NK-92 treated with Interleukin-12 subunit alpha and Interleukin-12 subunit beta, amount 100 ng/mL, for 24 hours (cell line): ENCODE measurements around the gene ELF5.
A peak's percentile ranks its signal among the peaks of the same experiment; 100 is the strongest.

ENCODE experiments used
- DNase-seq: peaks from one replicate; lab custom pipeline; 2025; lab: John Stamatoyannopoulos, UW

ELF5 gene

DNA sequence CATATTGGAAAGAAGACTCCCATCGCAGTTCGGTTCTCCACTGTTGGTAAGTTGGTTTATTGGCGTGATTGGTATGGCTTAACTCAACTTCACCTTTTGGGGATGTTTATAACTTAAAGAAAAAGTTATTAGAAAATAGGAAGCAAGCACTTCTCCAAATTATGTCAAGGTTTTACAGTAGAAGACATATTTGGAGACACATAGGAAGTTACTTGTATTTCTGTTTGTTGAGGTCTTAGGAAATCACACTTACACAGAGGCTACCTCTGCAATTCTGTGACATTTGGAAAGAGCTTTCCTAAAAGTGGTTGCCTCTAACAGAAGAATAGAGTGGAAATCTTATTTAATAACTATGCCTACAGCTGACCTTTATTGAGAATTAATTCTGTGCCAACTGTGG, 62.5 kb downstream of the ELF5 start:
- DNase-seq = no peak

DNA sequence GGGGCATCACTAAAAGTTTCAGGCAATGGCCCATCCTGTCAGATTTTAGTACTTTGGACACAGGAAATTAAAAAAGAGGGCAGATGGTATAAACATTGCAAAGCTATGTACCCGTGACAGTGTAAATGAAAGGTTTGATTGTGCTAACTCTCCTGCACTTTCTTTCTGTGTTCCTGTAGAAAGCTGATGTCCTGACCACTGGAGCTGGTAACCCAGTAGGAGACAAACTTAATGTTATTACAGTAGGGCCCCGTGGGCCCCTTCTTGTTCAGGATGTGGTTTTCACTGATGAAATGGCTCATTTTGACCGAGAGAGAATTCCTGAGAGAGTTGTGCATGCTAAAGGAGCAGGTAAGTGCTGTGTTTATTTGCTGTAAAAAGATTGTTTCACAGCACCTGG, 64.6 kb downstream of the ELF5 start:
- no peak for DNase-seq

DNA sequence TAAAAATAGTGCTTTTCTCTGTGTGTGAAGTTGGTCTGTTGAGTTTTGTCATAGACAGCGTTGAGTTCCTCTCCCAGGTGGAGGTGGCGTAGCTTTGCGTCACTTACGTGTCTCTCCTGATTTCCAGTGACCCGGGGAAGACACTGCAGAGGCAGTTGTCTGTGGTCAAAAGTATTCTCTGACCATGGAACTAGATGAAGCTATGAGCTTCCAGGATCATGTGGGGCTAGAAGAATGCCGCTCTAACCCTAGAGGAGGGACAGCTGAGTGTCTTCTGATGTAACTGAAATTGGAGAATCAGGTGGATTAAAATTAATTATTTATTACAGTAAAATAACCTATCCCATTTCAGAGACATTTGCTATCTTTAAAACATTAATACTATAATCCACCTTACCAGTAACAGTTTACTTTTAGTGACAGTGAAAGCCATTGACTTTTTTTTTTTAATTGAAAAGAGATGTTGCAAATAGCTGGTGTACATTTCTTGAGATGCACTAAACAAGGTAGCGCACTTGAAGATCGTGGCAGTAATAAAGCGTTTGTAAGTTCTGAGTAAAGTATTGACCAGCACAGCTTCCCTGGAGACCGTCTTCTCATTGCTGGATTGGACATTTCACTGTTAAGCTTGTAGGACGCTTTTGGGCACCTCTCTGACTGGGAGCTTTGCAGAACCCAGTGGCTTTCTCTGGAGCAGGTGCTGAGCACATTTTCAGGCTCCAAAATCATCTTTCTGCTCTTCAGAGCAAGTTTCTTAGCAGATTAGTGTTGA, 65.2 kb downstream of the ELF5 start:
- DNase-seq = no peak

DNA sequence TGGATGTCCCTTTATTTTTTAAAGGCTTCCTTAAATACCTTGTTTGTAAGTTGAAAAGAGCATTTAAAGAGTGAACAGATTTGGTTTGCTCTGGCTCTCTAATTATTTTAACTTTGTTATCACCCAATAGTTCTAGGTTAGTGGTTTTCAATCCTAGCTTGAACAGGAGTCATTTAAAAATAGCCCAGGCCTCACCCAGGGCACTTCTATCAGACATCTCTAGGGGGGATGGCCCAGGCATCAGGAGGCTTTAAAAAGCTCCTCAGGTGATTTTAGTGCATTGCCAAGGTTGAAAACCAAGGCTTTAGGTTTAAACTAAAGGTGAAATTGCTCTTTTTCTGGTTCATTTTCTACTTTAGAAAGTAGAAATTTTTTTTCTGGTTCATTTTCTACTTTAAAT, 66.5 kb downstream of the ELF5 start:
- no peak for DNase-seq

DNA sequence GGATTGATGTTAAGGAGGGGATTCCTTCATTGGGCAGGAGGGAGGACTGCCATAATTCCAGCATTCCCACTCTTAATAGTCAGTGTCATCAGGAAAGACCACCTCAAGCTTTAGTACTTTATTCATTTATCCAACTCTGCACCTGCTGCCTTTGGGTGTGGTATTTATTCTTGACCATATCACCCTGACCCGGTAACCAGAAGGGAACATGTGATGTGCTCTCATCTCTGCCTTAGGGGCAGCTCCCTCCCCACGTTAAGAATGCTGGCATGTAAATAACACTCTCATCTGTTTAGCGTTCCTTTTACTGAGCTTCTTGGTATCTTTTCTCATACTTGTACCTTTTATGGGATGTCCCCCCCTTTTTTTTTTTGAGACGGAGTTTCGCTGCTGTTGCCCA, 67.2 kb downstream of the ELF5 start:
- no peak for DNase-seq

DNA sequence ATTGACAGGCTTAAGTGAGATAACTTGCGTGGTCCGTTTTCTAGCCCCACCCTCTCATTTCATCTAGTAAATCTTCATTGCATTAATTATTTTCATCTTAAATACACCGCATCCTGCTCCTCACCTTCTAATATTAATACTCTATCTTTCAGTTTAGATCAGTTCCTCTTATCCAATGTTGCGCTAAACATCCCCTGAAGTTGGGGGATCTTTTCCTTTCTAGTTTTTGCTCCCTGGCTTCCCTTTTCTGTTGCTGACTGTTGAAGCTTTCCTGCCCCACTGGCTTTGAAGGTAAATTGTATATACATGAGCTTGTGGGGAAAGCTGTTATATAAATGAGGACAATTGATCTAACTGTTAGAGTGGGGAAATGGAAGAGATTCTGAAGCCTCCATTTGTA, 67.6 kb downstream of the ELF5 start:
- no peak for DNase-seq

DNA sequence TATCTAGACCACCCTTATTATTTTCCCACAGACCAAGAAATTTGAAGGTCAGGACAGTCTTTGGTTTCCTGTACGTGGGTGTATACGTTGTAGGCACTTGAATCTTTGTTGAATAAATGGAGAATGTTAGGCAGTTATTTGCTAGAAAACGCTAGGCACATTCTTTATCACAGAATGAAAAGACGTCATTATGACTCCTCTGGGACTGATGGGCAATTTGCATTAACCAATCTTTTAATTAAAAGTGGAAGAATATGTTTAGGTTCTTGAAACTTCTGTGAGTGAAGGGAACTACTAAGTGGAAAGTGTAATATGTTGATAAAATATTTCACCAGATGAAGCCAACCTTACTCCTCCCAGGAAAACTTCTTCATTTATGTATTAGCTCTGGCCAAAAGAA, 69.2 kb downstream of the ELF5 start:
- no peak for DNase-seq

DNA sequence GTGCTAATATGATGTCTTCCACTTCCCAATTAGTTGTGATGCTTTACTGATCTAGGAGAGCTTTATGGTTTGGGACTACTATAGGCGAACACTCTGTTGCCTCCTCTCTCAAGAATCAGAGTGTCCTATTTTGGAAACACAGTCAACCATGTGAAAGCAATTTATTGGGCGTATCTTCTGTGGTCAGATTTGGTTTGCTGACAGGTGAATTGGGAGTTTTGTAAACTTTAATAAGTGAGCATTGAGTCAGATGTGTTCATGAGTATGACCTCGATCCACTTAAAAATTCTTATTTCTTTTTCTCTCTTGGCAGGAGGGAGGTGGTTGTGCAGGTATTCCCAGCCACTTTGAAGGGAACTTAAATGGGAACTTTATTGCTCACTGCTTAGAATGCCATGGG, 70.5 kb downstream of the ELF5 start:
- no peak for DNase-seq

DNA sequence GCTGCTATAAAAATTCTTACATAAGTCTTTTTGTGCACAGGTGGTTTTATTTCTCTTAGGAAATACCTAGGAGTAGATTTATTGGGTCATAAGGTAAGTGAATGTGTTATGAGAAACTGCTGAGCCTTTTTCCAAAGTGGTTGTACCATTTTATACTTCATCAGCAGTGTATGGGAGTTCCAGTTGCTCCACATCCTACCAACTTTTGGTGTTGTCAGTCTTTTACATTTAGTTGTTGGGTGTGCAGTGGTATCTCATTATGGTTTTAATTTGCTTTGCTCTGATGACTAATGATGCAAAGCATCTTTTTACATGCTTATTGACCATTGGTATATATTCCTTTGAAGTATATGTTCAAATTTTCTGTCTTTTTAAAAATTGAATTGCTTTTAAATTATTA, 71.8 kb downstream of the ELF5 start:
- DNase-seq = no peak

DNA sequence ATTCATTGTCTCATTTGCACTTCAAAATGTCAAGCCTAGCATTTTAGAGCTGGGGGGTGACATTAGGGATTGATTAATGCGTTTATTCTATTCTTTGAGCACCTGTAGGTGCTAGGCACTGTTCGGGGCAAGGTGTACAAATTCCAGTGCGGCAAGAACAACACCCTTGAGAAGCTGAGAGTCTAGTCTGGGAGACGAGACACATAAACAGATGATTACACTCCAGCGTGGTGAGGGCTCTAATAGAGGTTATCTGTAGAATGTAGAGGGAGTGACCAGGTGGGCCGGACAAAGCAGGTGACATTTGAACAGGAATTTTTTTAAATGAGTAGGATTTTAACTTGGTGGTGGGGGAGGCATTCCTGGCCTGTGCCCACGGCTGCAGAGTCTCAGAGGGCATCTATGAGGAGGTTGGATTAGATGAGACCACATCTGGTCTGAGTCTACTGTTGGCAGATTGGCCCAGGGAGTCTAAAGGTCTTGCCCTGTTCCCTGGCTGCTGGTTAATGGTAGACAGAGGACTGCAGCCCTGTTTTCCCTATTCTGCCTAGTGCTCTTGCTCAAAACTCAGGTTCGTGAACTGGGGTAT, 73.9 kb downstream of the ELF5 start:
- DNase-seq = no peak

DNA sequence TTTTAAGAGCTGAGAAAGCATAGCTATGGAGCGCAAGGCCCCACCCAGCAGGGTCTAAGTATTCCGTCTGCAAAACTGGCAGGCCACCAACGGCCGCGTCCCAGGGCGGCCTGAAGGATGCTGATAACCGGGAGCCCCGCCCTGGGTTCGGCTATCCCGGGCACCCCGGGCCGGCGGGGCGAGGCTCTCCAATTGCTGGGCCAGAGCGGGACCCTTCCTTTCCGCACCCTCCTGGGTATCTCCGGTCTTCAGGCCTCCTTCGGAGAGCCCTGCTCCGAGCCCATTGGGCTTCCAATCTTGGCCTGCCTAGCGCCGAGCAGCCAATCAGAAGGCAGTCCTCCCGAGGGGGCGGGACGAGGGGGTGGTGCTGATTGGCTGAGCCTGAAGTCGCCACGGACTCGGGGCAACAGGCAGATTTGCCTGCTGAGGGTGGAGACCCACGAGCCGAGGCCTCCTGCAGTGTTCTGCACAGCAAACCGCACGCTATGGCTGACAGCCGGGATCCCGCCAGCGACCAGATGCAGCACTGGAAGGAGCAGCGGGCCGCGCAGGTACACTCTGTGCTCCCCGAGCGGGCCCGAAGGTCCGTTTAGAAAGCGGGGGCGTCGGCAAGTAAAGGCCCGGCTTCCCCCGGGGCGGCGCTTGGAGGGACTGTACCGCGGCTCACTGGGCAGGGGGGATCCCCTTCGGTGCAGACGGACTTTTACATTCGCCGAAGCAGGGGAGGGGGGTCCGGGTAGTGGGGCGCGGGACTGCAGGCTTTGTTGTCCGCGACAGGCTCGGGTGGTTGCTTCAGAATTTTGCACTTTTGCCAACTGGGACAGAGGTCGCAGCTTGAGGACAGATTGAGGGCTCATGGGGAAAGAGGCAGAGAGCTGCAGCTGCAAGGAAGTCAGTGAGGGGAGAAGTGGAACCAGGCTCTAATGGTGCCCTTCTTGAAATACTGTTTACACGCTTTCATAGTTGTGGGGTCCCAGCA, 74.8 kb downstream of the ELF5 start, which contains the start of gene CAT:
CAT (plus strand) TSS at position 406 of the 979 bp plus-strand sequence; CDS start at position 486, 80 bp downstream.
- peak; percentile 95 for DNase-seq

DNA sequence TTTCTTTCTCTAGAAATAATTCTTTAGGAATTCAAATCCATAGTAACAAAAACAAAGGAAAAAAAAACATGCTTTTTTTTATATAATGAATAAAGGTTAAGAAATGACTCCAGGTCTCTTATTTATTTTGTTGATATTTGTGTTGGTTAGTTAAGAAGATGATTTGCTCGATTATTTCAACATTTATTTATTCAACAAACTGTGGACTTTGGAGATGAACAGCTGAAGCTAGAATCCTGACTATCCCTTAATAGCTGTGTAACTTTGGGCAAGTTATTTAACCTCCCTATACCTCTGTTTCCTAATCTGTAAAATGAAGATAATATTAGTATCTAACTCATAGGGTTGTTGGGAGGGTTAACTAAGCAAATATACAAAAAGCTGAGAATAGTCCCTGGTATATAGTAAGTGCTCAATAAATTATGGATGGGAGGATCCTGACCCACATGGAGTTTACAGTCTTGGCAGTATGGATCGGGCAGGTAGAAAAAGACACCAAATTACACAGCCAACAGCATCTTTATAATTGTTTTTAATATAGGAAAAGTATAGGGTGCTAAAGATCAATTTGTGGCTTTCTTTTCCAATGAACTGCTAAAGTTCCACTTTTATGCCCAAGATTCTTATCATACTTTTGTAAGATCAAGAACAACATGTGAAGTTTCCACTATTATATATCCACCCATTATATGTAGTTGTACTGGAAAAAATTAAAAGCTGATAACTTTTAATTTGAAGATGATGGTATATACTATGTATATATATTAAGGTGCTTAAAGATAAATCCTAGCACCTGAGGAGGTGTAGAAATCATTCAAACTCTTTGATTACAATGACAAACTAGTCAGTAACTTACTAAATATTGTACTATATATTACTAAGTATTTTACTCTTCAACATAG, 76.1 kb downstream of the ELF5 start:
- no peak for DNase-seq

DNA sequence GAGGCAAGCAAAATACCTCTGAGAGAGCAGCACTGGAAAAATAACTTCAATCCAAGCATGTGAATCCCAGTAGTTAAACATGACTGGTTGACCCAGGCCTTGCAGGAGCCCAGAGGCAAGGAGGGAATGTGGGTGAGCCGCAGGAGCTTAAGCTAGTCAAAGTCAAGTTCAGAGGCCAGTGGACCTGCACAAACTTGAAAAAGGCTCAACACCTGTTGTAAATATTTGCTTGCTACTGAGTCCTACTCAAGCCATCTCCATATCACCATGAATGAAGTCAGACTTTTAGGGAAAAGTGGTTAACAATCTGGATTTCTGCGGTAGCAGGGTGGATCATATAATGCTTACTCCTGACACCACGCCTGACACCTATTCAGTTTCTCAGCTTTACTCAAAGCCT, 79.7 kb downstream of the ELF5 start:
- no peak for DNase-seq

DNA sequence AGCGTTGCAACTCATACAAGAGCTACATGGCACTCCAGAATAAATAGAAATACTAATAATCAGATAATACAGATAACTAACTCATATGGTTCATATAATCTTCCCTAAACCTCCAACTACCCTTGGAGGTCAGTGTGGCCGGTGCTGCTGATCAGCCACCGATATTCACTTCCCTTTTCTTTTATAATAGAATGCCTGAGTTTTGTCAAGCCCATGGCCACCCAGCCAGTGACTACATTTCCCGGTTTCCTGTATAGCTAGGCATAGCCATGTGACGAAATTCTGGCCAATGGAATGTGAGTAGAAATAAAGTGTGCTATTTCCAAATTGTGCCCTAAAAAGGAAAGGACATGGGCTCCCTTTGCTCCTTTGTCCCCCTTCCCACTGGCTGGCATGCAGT, 80.8 kb downstream of the ELF5 start:
- DNase-seq = no peak

DNA sequence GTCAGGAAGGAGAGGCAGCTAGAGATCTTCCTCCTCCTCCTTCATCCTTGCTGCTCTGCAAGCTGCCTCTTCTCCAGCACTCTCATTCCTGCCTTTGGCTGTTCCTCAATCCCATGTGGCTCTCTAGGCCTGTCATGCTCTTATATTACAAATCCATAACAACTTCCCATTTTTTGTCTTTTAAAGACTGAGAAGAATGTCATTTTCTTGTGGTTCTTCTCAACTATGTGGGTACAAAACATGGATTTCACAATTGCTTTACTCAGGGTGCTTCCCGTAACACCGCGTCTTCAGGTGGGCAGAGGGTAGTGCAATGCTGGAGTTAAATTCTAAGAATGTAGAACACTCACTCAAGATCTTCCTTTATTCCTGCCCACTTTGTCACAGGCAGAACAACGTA, 81.6 kb downstream of the ELF5 start:
- DNase-seq = no peak
